ENCODE measurements around the gene ARHGAP10. TPM values are rescaled to one million over a fixed set of nuclear protein-coding genes. Genes with fewer than 3 reads are reported as not detected.

ARHGAP10 gene
- total RNA-seq, 1 experiment from 2014 or later, result 9.0 TPM

DNA sequence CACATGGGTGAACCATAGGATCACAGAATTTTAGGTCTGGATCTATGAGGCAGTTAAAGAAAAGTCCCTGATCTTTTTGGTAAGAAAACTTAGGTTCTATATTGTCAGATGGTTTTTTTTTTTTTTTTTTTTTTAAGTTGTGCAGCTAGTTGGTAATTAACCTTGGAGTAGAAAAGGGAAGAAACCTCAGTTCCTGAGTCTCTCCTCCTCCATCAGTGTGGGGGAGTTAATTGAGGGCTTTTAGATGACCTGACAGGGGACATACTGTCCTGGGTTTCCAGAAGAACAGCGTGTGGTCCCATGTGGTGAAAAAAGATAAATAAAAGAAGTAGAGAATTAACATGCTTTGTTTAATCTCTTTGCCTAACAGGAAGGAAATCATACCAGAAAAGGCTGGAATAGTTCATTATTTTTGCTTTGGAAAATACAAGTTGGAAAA lies 123.7 kb downstream of the ARHGAP10 start:
- Histone ChIP-seq H4K20me1 (ENCODE audit: low read length) (no peaks in the 10 kb centered on the region), H3K9ac (ENCODE audit: low read length) (no peak overlapping the region), H2AFZ (ENCODE audit: low read length) (no peak overlapping the region), H3K9me3 (ENCODE audit: low read length) (no peaks in the 10 kb centered on the region), H3K27me3 (ENCODE audit: low read length) (no peaks in the 10 kb centered on the region), H3K4me1 (ENCODE audit: insufficient read depth, low read length) (no peaks in the 10 kb centered on the region), H3K4me2 (ENCODE audit: low read length) (no peak overlapping the region), H3K27ac (ENCODE audit: low read length) (no peak overlapping the region), H3K9me2 (replicated peaks; ENCODE audit: low read length) (no peaks in the 10 kb centered on the region), H3K36me3 (ENCODE audit: low read depth, low read length) (no peaks in the 10 kb centered on the region), H3K79me2 (ENCODE audit: low read length) (no peaks in the 10 kb centered on the region), H3F3A (ENCODE audit: low read length, unreplicated experiment) (no peaks in the 10 kb centered on the region), H3K4me3 (ENCODE audit: low read length) (no peak overlapping the region)
- BruUV-seq (replicated peaks), result no TSS peak
- intact Hi-C loops (cut with micrococcal nuclease), result no loop called here
- POLR2A ChIA-PET (ENCODE audit: unreplicated experiment), result no interaction called here
- TF ChIP-seq, protein P1, sequence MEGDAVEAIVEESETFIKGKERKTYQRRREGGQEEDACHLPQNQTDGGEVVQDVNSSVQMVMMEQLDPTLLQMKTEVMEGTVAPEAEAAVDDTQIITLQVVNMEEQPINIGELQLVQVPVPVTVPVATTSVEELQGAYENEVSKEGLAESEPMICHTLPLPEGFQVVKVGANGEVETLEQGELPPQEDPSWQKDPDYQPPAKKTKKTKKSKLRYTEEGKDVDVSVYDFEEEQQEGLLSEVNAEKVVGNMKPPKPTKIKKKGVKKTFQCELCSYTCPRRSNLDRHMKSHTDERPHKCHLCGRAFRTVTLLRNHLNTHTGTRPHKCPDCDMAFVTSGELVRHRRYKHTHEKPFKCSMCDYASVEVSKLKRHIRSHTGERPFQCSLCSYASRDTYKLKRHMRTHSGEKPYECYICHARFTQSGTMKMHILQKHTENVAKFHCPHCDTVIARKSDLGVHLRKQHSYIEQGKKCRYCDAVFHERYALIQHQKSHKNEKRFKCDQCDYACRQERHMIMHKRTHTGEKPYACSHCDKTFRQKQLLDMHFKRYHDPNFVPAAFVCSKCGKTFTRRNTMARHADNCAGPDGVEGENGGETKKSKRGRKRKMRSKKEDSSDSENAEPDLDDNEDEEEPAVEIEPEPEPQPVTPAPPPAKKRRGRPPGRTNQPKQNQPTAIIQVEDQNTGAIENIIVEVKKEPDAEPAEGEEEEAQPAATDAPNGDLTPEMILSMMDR (conservative IDR thresholded peaks at IDR 0.05; ENCODE audit: low read depth, low read length), result no peak
- TF ChIP-seq EZH2 (IDR thresholded peaks at IDR 0.05; ENCODE audit: low read length, unreplicated experiment) (no peak), EZH2phosphoT487 (IDR thresholded peaks at IDR 0.05; ENCODE audit: borderline replicate concordance, low read length) (no peak)
- DNase-seq (no peak), ATAC-seq (no peak)
- CTCF ChIA-PET, result no interaction called here

DNA sequence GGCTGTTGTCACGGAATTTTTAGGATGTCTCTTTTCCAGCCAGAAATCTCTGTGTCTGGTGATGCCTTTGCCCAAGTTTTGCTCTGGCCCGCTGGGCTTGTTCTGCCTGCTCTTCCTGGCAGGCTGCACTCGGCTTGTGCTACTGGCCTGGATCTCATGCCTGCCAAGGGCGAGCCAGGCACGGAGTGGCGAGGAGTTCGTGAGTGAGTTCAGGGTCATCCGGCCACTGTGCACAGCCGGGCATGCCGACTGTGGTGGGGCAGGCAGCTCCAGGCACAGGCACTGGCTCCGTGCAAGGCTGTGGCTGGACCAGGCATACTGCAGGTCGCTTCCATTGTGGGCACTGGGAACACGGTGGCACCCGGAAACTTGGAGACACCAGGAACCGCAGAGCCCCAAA lies 129.1 kb downstream of the ARHGAP10 start:
- ChIA-PET POLR2A (ENCODE audit: unreplicated experiment) (no interaction called here), CTCF (no interaction called here)
- Histone ChIP-seq H3K4me1 (ENCODE audit: insufficient read depth, low read length) (no peaks in the 10 kb centered on the region), H3K4me3 (ENCODE audit: low read length) (no peak overlapping the region), H3F3A (ENCODE audit: low read length, unreplicated experiment) (no peaks in the 10 kb centered on the region), H3K4me2 (ENCODE audit: low read length) (no peak overlapping the region), H3K27me3 (ENCODE audit: low read length) (no peaks in the 10 kb centered on the region), H4K20me1 (ENCODE audit: low read length) (no peaks in the 10 kb centered on the region), H2AFZ (ENCODE audit: low read length) (no peak overlapping the region), H3K27ac (ENCODE audit: low read length) (no peak overlapping the region), H3K79me2 (ENCODE audit: low read length) (no peaks in the 10 kb centered on the region), H3K9ac (ENCODE audit: low read length) (no peak overlapping the region), H3K9me3 (ENCODE audit: low read length) (no peaks in the 10 kb centered on the region), H3K36me3 (ENCODE audit: low read depth, low read length) (no peaks in the 10 kb centered on the region), H3K9me2 (replicated peaks; ENCODE audit: low read length) (no peaks in the 10 kb centered on the region)
- BruUV-seq (replicated peaks), result no TSS peak
- intact Hi-C loops (cut with micrococcal nuclease), result loop anchor here (10.0 kb wide), 1 partner anchor 346 kb away; no protein-coding TSS in a partner anchor
- ATAC-seq (no peak), DNase-seq (no peak)
- no peak for TF ChIP-seq EZH2 (IDR thresholded peaks at IDR 0.05; ENCODE audit: low read length, unreplicated experiment)
- TF ChIP-seq, protein P1 (conservative IDR thresholded peaks at IDR 0.05; ENCODE audit: low read depth, low read length), result no peak
- TF ChIP-seq EZH2phosphoT487 (IDR thresholded peaks at IDR 0.05; ENCODE audit: borderline replicate concordance, low read length), result no peak

DNA sequence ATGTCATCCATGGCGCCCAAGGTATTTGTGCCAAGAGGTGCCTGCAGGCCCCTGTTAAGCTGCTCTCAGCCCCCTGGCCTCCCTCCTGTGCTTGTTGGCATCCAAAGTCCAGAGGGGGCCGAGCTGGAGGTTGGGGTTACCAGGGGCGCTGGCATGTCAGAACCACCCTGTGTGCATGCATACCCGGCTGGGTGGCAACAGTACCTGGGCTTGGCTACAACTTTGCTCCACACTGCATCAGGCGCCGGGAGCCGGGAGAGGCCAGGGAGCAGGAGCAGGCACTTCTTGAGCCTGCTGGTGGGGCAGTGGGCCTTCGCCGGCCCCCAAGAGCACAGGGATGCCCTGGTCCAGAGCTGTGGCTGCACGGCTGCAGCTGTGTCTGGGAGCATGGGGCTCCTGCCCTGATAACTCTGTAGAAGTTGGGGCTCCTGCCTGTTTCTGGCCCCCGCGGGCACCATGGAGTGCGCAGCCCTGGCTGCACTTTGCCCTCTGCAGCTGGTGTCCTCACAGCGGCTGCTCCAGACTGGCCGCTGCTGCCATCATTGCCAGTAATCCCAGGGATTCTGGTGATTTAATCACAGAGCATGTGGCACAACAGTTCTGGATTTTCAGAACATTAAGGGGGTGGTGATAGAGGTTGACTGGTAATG lies 130.3 kb downstream of the ARHGAP10 start:
- no TSS peak for BruUV-seq (replicated peaks)
- H3F3A ChIP-seq (ENCODE audit: low read length, unreplicated experiment), result no peaks in the 10 kb centered on the region
- no peaks in the 10 kb centered on the region for H3K9me2 ChIP-seq (replicated peaks; ENCODE audit: low read length)
- no peaks in the 10 kb centered on the region for H3K9me3 ChIP-seq (ENCODE audit: low read length)
- H3K79me2 ChIP-seq (ENCODE audit: low read length), result no peaks in the 10 kb centered on the region
- intact Hi-C loops (cut with micrococcal nuclease), result loop anchor here (10.0 kb wide), 1 partner anchor 347 kb away; no protein-coding TSS in a partner anchor
- TF ChIP-seq, protein P1 (conservative IDR thresholded peaks at IDR 0.05; ENCODE audit: low read depth, low read length), result no peak
- TF ChIP-seq EZH2phosphoT487 (IDR thresholded peaks at IDR 0.05; ENCODE audit: borderline replicate concordance, low read length), result no peak
- no peak for TF ChIP-seq EZH2 (IDR thresholded peaks at IDR 0.05; ENCODE audit: low read length, unreplicated experiment)
- H2AFZ ChIP-seq (ENCODE audit: low read length), result no peak overlapping the region
- ATAC-seq (no peak), DNase-seq (no peak)
- no peaks in the 10 kb centered on the region for H3K27me3 ChIP-seq (ENCODE audit: low read length)
- no peaks in the 10 kb centered on the region for H4K20me1 ChIP-seq (ENCODE audit: low read length)
- H3K4me2 ChIP-seq (ENCODE audit: low read length), result no peak overlapping the region
- peaks cover 2% of the 10 kb centered on the region; the same call in 1 of the 2 replicates for H3K36me3 ChIP-seq (ENCODE audit: low read depth, low read length)
- ChIA-PET CTCF (no interaction called here), POLR2A (ENCODE audit: unreplicated experiment) (interaction anchor here (0.7 kb wide), 1 partner anchor 245 kb away, joined by 4 read pairs; the partner anchor contains the start of gene TMEM184C)
- H3K9ac ChIP-seq (ENCODE audit: low read length), result no peak overlapping the region
- H3K27ac ChIP-seq (ENCODE audit: low read length), result no peak overlapping the region
- H3K4me3 ChIP-seq (ENCODE audit: low read length), result no peak overlapping the region
- no peaks in the 10 kb centered on the region for H3K4me1 ChIP-seq (ENCODE audit: insufficient read depth, low read length)
